GM12801 (cell line): Measurements from ENCODE around the gene TOP3B.

Experiments
- CTCF ChIP-seq: IDR thresholded peaks from one replicate; pipeline ENCODE4 v1.5.1; 2011; ENCODE audit warnings: control low read depth; ENCODE audit not compliant: insufficient read length; ENCODE audit errors: extremely low read depth

Gene TOP3B

GRCh38 chr22:21995660-21996059, 13.1 kb upstream of the TOP3B start:
- TF ChIP-seq CTCF = no peak

GRCh38 chr22:21994881-21995444, 12.4 kb upstream of the TOP3B start:
- no peak for TF ChIP-seq CTCF

GRCh38 chr22:21992593-21993237, 10.1 kb upstream of the TOP3B start:
- no peak for TF ChIP-seq CTCF

GRCh38 chr22:21991774-21992173, 9.2 kb upstream of the TOP3B start:
- TF ChIP-seq CTCF = no peak

- no peak for TF ChIP-seq CTCF
These were observed 8.7 kb upstream of the TOP3B start for GRCh38 chr22:21991304-21991596.

- no peak for TF ChIP-seq CTCF
These were observed 8.1 kb upstream of the TOP3B start for GRCh38 chr22:21990445-21991303.

- TF ChIP-seq CTCF = no peak
These were observed 6.5 kb upstream of the TOP3B start for GRCh38 chr22:21989049-21989448.
